ENCODE data around the gene DAB2IP.

The DAB2IP gene

GRCh38 chr9:121748727-121749423, 97.4 kb downstream of the DAB2IP start:
- no peak for DNase-seq

GRCh38 chr9:121749614-121750013, 98.2 kb downstream of the DAB2IP start:
- DNase-seq: no peak

GRCh38 chr9:121750259-121750714, 98.9 kb downstream of the DAB2IP start:
- no peak for DNase-seq

- no peak for DNase-seq
These were observed 99.5 kb downstream of the DAB2IP start for GRCh38 chr9:121750715-121751623.

GRCh38 chr9:121751686-121752445, 100.4 kb downstream of the DAB2IP start:
- no peak for DNase-seq

GRCh38 chr9:121752929-121753328, 101.5 kb downstream of the DAB2IP start:
- no peak for DNase-seq

GRCh38 chr9:121753802-121754654, 102.6 kb downstream of the DAB2IP start:
- DNase-seq: no peak

GRCh38 chr9:121754655-121755436, 103.4 kb downstream of the DAB2IP start:
- no peak for DNase-seq

GRCh38 chr9:121755581-121755980, 104.1 kb downstream of the DAB2IP start:
- DNase-seq: no peak

GRCh38 chr9:121756474-121757280, 105.2 kb downstream of the DAB2IP start:
- DNase-seq: no peak

GRCh38 chr9:121757281-121757585, 105.8 kb downstream of the DAB2IP start:
- DNase-seq: no peak

GRCh38 chr9:121758693-121759092, 107.3 kb downstream of the DAB2IP start:
- no peak for DNase-seq

- no peak for DNase-seq
These were observed 108.6 kb downstream of the DAB2IP start for GRCh38 chr9:121759996-121760395.

GRCh38 chr9:121760571-121760970, 109.1 kb downstream of the DAB2IP start:
- no peak for DNase-seq

- DNase-seq: no peak
These were observed 111.7 kb downstream of the DAB2IP start for GRCh38 chr9:121763131-121763530.

GRCh38 chr9:121763561-121764370, 112.3 kb downstream of the DAB2IP start:
- DNase-seq: no peak

GRCh38 chr9:121764371-121764730, 112.9 kb downstream of the DAB2IP start:
- DNase-seq: no peak

- no peak for DNase-seq
These were observed 113.9 kb downstream of the DAB2IP start for GRCh38 chr9:121765021-121765950.

Measured in stimulated activated CD4-positive, alpha-beta T cell treated with anti-CD3 and anti-CD28 coated beads, Interleukin-4, amount 100 ng/mL, for 1 hour (primary cell).